ENCODE measurements around the gene MGMT. TPM values are rescaled to one million over a fixed set of nuclear protein-coding genes. Genes with fewer than 3 reads are reported as not detected.

The MGMT gene
- total and polyA plus RNA-seq, 2 of the 4 experiments (the other 2 are of a cell fraction) = 11.5 to 17.8 TPM

- no CpG with 5 or more reads among the region's 8 CpGs for WGBS, 2 experiments (ENCODE audit: extremely low coverage in 2 of 2, insufficient read length in 1 of 2)
These were observed 29.0 kb upstream of the MGMT start for GRCh38 chr10:129438024-129438423.

More at GRCh38 chr10:129438024-129438423, 29.0 kb upstream of the MGMT start:
- no peak overlapping the region for H4K91ac ChIP-seq (ENCODE audit: insufficient read depth, low read depth, low read length)
- H2AK5ac ChIP-seq (ENCODE audit: low read depth, low read length) = no peak overlapping the region
- H3K4me1 ChIP-seq (ENCODE audit: control insufficient read depth, insufficient read depth, low read length) = no peaks in the 10 kb centered on the region
- no peak overlapping the region for H3K18ac ChIP-seq (ENCODE audit: low read depth, low read length)
- H3K4me2 ChIP-seq (ENCODE audit: low read depth, low read length) = no peak overlapping the region
- no peak overlapping the region for H3K56ac ChIP-seq (ENCODE audit: extremely low read depth, insufficient read depth, low read length)
- no peak overlapping the region for H4K8ac ChIP-seq (ENCODE audit: low read depth in 2 of 2, low read length in 2 of 2)
- H3K79me1 ChIP-seq (ENCODE audit: low read depth in 1 of 2, low read length in 2 of 2) = no peaks in the 10 kb centered on the region
- H2AK9ac ChIP-seq (replicated peaks; ENCODE audit: low read depth, low read length, poor library complexity) = no peak overlapping the region
- H3K4me3 ChIP-seq (ENCODE audit: insufficient read depth, low read depth, low read length) = no peak overlapping the region
- H2BK5ac ChIP-seq (ENCODE audit: low read depth, low read length, poor library complexity, severe bottlenecking) = no peak overlapping the region
- H4K5ac ChIP-seq (ENCODE audit: low read depth, low read length) = no peak overlapping the region
- no peak overlapping the region for H2AFZ ChIP-seq (replicated peaks; ENCODE audit: low read length, poor library complexity)
- H3K9me3 ChIP-seq (ENCODE audit: control insufficient read depth, insufficient read depth, low read length) = peaks cover 10% of the 10 kb centered on the region; the same call in 1 of the 2 replicates
- H3K14ac ChIP-seq (replicated peaks; ENCODE audit: low read depth, low read length) = no peak overlapping the region
- H4K20me1 ChIP-seq (ENCODE audit: insufficient read depth, low read length) = no peaks in the 10 kb centered on the region
- no peak overlapping the region for H3K4ac ChIP-seq (ENCODE audit: low read depth, low read length)
- in situ Hi-C loops (cut with MboI; ENCODE audit: low sequenced_read_pairs) = no loop called here
- H3K9ac ChIP-seq (ENCODE audit: low read depth, low read length) = no peak overlapping the region
- H3K9me1 ChIP-seq (ENCODE audit: insufficient read depth, low read length) = no peaks in the 10 kb centered on the region
- ATAC-seq (ENCODE audit: low read depth) = no peak
- ChIA-PET POLR2A (ENCODE audit: unreplicated experiment) (no interaction called here), CTCF (interaction anchor here (0.7 kb wide), 1 partner anchor 349 kb away, joined by 3 read pairs; no protein-coding TSS in a partner anchor)
- intact Hi-C loops (cut with micrococcal nuclease) = no loop called here
- dilution Hi-C loops (cut with HindIII; ENCODE audit: low sequenced_read_pairs, unreplicated experiment) = no loop called here
- H3K36me3 ChIP-seq (ENCODE audit: control insufficient read depth, insufficient read depth, low read length) = no peaks in the 10 kb centered on the region
- H3K27ac ChIP-seq (ENCODE audit: insufficient read depth, low read length) = no peak overlapping the region
- H3K27me3 ChIP-seq (ENCODE audit: control insufficient read depth, insufficient read depth, low read length) = no peaks in the 10 kb centered on the region; the same call in 1 of the 2 replicates
- no peak overlapping the region for H2BK120ac ChIP-seq (ENCODE audit: low read depth, low read length)
- H3K23ac ChIP-seq (ENCODE audit: low read depth, low read length) = no peak overlapping the region
- no TSS peak for BruUV-seq (replicated peaks)
- DNase-seq = no peak
- no peak for TF ChIP-seq RAD21 (IDR thresholded peaks at IDR 0.05; ENCODE audit: low read length)
- no peak for TF ChIP-seq CTCF (conservative IDR thresholded peaks at IDR 0.05; ENCODE audit: low read depth, low read length)
- no peak for TF ChIP-seq RFX5 (IDR thresholded peaks at IDR 0.05; ENCODE audit: low read depth, low read length)
- TF ChIP-seq MXI1 (IDR thresholded peaks at IDR 0.05; ENCODE audit: borderline replicate concordance, low read depth, low read length) = no peak
- TF ChIP-seq ELK1 (IDR thresholded peaks at IDR 0.05; ENCODE audit: borderline replicate concordance, low read depth, low read length) = no peak
- TF ChIP-seq RCOR1 (IDR thresholded peaks at IDR 0.05; ENCODE audit: insufficient replicate concordance, low read length) = no peak
- TF ChIP-seq POLR2A (IDR thresholded peaks at IDR 0.05; ENCODE audit: low read depth, low read length) = no peak
- TF ChIP-seq USF2 (IDR thresholded peaks at IDR 0.05; ENCODE audit: low read depth, low read length) = no peak
- no peak for TF ChIP-seq FOS (IDR thresholded peaks at IDR 0.05; ENCODE audit: low read depth, low read length)
- no peak for TF ChIP-seq CHD1 (IDR thresholded peaks at IDR 0.05; ENCODE audit: low read depth, low read length)
- no peak for TF ChIP-seq SMC3 (IDR thresholded peaks at IDR 0.05; ENCODE audit: low read depth, low read length)
- no peak for TF ChIP-seq BHLHE40 (IDR thresholded peaks at IDR 0.05; ENCODE audit: low read depth, low read length)
- TF ChIP-seq CEBPB (IDR thresholded peaks at IDR 0.05; ENCODE audit: low read depth, low read length) = no peak
- TF ChIP-seq NFE2L2 (IDR thresholded peaks at IDR 0.05; ENCODE audit: low read depth, low read length) = no peak
- TF ChIP-seq MAFK (IDR thresholded peaks at IDR 0.05; ENCODE audit: low read depth, low read length) = no peak
- no peak for TF ChIP-seq MAZ (IDR thresholded peaks at IDR 0.05; ENCODE audit: borderline replicate concordance, low read depth, low read length)
- no peak overlapping the region for H2BK20ac ChIP-seq (ENCODE audit: low read depth, low read length)
- H2BK15ac ChIP-seq (ENCODE audit: low read depth, low read length) = no peak overlapping the region

Data from IMR-90 (cell line).